GM19239 (cell line): ENCODE measurements around the gene SPO11.

Experiments used
- DNase-seq: peaks from one replicate; pipeline ENCODE4 v3.0.0; 2011; ENCODE audit warnings: low spot score; ENCODE audit not compliant: insufficient read length
- FAIRE-seq: peaks from 2 replicates; lab custom pipeline; 2011; peaks lifted over from hg19 to GRCh38; lab: Jason Lieb, UNC

The SPO11 gene

DNA sequence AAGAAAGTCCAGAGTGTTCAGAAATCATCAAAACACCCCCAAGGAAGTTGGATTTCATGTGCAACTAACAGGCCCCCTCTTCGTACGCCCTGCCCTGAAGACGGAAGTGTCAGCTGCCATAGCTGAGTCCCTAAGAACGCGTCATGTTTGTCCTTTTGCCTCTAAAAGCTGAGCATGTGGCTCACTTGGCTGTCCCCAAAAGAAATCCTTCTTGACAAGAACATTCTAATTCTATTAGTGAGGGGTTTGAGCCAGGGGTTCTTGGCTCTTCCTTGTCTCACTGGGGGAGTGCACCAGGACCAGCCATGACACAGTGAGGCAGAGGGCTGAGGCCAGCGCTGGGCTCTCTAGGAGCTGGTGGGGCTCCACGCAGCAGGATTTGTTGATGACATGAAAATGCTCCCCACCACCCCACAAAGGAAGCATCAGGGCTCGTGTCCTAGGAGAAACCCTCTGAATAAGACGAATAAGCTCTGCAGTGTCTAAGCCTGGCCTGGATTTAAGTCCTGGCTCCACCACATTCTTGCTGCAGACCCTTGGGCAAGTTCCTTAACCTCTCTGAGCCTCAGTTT lies 20.0 kb upstream of the SPO11 start:
- no peak for DNase-seq
- no peak for FAIRE-seq

DNA sequence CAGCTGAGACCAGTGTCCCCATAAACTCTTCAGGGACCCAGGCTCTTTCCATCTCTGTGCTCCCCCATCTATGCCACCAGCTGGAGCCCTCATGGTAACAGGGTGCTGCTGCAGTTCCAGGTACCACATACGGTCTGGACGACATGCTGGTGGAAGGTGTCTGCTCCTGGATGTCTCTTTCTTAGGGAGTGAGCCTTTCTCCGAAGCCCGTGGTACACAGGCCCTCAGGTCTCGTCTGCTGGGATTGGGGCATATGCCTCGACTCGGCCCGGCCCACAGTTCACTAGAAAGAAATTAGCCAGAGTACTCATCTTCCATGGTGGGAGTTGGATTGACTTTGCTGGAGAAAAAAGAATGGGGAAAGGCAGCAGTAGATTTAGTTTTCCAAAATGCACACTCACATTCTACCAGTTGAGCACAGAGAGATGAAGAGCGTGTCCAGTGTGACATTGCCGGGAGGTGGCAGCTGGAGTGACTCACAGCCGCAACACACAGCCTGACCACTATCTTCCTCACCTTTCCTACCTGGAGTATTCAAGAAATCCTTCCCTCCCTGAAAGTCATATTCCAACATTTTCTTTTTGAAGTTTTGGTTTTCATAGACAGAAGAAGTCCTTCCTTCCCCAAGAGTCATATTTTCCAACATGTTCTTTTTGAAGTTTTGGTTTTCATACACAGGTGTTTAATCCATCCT lies 18.6 kb upstream of the SPO11 start:
- DNase-seq (no peak), FAIRE-seq (no peak)

- DNase-seq (no peak), FAIRE-seq (no peak)
These were observed 17.5 kb upstream of the SPO11 start for GRCh38 chr20:57312138-57312537.

DNA sequence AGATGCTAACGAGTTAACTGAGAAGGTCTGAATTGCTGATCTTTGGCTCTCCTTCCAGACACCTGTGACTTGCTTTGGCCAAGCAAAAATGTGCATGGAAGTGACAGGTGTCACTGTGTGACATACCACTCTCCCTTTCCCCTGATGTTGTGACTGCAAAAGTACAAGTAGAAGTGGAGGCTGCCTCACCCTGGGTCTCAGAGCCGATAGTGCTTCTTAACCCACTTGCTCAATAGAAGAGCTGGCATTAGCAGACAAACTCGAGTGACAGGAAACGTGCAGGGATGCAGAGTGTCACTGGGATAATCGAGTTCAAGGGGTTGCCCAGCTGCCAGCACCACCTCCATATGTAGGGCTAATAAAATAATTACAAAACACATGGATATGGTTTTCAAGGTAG lies 16.4 kb upstream of the SPO11 start:
- no peak for DNase-seq
- FAIRE-seq, result no peak

DNA sequence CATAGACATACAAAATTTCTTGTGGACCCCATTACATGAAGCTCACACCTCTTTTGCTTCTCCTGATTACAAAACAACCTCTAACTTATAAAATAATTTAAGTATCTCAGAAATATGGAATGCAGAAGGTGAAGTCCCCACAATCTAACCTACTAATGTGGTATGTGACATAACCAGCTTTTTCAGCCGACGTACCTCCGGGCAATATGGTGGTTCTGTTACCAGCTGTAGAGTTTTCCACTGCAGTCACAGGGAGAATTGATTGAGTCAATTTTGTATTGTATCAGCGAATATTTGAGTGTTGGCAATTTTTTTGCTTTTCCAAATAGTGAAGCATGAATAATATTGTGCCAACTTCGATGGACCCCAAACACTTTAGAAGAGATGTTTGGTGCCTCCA lies 15.7 kb upstream of the SPO11 start:
- DNase-seq (no peak), FAIRE-seq (no peak)

GRCh38 chr20:57315083-57315975 lies 14.3 kb upstream of the SPO11 start:
- FAIRE-seq, result no peak
- DNase-seq, result no peak

- FAIRE-seq, result no peak
- no peak for DNase-seq
These were observed 13.6 kb upstream of the SPO11 start for GRCh38 chr20:57315976-57316480.

DNA sequence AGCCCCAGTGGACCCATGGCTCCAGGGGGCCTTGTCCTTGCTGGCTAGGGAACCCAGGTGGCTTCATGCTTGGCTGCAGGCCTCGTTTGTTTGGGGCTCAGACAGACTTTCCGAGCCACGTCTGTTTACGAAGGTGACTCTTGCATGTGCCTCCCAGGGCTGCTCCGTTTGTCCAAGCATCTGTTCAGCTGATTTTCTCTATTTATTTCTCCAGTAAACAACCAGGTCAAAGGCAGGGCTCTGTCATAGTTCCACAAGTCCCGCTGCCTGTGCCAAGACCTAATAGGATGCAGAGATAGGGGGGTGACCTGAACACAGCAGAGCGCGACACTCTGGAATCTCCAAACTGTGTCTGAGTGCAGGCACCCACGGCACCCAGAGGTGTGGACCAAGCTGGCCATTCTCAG lies 12.8 kb upstream of the SPO11 start:
- no peak for DNase-seq
- no peak for FAIRE-seq

DNA sequence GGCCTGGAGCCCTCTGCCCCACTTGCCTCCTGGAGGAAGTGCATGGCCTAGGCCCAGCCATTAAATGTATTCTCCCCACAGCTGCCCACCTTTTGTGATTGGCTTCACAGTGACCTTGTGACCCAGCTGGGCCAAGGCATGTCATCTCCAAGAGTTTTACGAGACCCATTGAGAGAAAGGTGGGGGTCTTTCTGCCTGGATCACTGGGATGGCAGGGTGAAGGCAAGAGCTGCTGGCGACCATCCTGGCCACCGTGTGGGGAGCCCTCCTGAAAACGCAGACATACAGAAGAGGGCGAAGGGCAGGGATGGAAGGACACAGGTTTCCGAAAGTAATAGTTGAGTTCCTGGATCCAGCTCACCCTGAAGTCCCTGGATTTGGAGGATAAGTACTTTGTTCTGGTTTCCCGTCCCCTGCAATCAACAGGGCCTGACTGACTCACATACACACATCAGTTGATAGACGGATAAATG lies 12.3 kb upstream of the SPO11 start:
- no peak for FAIRE-seq
- DNase-seq, result no peak

DNA sequence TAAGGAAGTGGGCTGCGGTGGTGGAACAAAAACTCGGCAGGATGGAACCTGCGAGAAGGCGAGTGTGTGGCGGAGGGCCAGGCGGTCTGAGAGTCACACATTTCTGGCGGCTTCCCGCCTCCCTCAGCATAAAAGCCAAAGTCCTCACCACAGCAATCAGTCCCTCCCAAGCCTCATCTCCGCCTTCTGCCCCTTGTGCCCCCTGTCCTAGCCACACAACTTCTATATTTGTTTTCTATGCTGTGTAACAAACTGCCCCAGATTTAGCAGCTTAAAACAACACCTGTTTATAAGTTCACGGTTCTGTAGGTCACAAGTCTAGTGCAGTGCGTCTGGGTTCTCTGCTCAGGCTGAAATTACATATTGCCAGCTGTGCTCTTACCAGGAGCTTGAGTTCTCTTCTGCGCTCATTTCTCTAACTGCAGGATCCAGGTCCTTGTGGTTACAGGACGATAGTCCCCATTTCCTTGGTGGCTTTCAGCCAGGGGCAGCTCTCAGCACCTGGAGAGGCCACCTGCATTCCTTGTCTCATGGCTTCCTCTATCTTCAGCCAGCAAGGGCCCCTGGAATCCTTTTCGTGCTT lies 11.7 kb upstream of the SPO11 start:
- DNase-seq (no peak), FAIRE-seq (no peak)

DNA sequence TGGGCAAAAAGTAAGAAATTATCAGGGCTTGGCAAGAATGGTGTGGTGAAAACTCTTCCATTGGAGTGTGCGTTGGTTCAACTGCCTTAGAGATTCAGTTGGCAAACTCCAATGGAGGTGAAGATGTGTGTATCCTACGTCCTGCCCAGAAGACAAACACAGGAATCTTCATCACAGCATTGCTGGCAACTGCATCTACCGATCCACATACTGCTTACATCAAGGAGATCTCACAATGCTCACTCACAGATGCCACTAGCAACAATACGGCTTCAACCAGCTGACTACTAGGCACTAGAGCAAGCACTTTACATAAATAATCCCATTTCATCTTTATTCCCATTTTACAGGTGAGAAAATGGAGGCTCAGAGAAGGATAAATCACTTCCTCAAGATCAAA lies 10.0 kb upstream of the SPO11 start:
- DNase-seq (no peak), FAIRE-seq (no peak)

- FAIRE-seq (no peak), DNase-seq (no peak)
These were observed 9.2 kb upstream of the SPO11 start for GRCh38 chr20:57320358-57320757.

- FAIRE-seq, result no peak
- no peak for DNase-seq
These were observed 8.5 kb upstream of the SPO11 start for GRCh38 chr20:57321142-57321541.

DNA sequence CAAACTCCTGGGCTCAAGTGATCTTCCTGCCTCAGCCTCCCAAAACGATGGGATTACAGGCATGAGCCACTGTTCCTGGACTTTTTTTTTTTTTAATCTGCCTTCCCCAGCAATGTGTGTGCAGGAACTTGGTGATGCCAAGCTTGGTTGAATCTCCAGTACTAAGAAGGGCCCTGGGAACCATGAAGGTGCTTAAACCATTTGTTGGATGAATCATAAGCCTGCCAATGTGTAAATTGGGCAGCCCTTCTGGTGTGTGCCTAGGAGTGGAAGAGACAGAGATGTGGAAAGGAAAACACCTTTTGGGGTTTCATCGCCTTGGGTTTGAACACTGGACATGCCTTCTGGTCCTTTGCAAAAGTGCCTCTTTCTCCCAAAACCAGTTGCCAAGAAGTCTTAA lies 7.1 kb upstream of the SPO11 start:
- FAIRE-seq, result no peak

GRCh38 chr20:57323034-57323433 lies 6.6 kb upstream of the SPO11 start:
- FAIRE-seq (no peak), DNase-seq (no peak)

More for the DNA sequence above, 7.1 kb upstream of the SPO11 start:
- DNase-seq, result no peak

DNA sequence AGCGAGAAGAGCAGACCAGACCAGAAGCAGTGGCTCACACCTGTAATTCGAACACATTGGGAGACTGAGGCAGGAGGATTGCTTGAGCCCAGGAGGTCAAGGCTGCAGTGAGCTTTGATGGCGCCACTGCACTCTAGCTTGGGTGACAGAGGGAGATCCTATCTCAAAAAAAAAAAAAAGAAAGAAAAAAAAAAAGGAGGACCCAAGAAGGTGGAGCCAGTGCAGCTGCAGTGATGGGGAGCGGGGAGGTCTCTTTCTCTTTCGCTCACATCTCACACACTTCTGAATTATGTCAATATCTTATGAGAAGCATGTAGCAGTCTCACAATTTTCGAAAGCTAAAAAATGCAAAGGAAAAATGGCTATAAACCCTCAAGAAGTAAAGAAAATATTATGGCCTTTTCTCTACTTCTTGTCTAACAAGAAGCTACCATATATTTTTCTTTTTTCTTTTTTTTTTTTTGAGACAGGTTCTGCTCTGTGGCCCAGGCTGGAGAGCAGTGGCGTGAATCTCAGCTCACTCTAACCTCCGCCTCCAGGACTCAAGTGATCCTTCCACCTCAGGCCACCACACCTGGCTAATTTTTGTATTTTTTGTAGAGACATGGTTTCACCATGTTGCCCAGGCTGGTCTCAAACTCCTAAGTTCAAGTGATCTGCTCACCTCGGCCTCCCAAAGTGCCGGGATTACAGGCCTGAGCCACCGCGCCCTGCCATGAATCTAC lies 3.8 kb upstream of the SPO11 start:
- no peak for FAIRE-seq
- DNase-seq, result no peak

DNA sequence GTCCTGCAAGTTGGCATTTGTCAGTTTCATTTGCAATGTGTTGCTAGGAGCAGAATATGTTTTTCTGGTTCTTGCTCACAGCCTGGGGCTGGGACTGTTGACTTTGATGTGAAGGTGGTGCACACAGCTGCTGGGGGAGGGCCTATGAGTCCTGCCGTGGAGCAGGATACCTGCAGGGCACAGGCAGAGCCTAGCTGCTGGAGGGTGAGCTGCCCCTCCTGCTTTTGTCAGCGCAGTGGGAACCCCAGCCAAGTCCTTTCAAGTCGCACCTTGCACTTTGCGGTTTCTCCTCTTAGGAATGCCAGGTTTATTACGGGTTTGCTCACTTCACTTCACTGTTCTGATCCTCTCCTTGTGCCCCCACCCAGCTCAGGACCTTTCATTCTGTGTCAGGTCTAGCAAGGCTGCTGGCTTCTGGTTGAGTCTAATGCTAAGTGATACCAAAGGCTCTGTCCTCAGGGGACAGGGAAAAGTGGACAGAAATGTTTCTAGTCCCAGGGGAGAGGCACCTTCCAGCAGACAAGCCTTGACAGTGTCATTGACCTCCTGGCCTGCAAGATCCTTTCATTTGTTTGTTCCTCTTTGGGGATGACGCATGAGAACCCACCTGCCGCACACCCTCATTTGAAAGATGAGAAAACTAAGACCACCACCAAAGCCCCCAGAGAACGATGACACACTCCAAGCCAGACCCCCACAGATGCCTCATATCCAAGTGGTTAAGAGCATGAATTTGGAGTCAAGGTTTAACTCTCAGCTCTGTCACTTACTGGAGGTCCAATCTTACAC lies 2.7 kb upstream of the SPO11 start:
- no peak for DNase-seq
- FAIRE-seq, result no peak

- no peak for DNase-seq
- no peak for FAIRE-seq
These were observed 1.8 kb upstream of the SPO11 start for GRCh38 chr20:57327820-57328219.

- DNase-seq (no peak), FAIRE-seq (no peak)
These were observed 1.4 kb downstream of the SPO11 start for GRCh38 chr20:57330998-57331397.
